DMS53 (cell line): ENCODE measurements around the gene UMOD.

Experiments
- DNase-seq: peaks from one replicate; lab custom pipeline; 2025; lab: John Stamatoyannopoulos, UW

The UMOD gene

GRCh38 chr16:20352615-20353014 is at the start of gene UMOD:
Gene UMOD, minus strand, starts transcription at chr16:20352715. Its CDS starts 1,978 bp downstream, at chr16:20350737.
- DNase-seq = no peak

- DNase-seq = no peak
These were observed 49.0 kb upstream of the UMOD start for GRCh38 chr16:20401475-20402016.

- DNase-seq = no peak
These were observed 48.6 kb upstream of the UMOD start for GRCh38 chr16:20401066-20401465.

GRCh38 chr16:20399185-20399584 is 46.7 kb upstream of the UMOD start:
- no peak for DNase-seq

- DNase-seq = no peak
These were observed 46.1 kb upstream of the UMOD start for GRCh38 chr16:20398603-20399002.

GRCh38 chr16:20397468-20398074 is 45.1 kb upstream of the UMOD start:
- no peak for DNase-seq

GRCh38 chr16:20396846-20397467 is 44.4 kb upstream of the UMOD start:
- no peak for DNase-seq

GRCh38 chr16:20395946-20396345 is 43.4 kb upstream of the UMOD start:
- no peak for DNase-seq

- no peak for DNase-seq
These were observed 41.5 kb upstream of the UMOD start for GRCh38 chr16:20393801-20394577.

- no peak for DNase-seq
These were observed 38.5 kb upstream of the UMOD start for GRCh38 chr16:20391045-20391444.

GRCh38 chr16:20388854-20389253 is 36.3 kb upstream of the UMOD start:
- no peak for DNase-seq

GRCh38 chr16:20387978-20388377 is 35.5 kb upstream of the UMOD start:
- DNase-seq = no peak

GRCh38 chr16:20385844-20386832 is 33.6 kb upstream of the UMOD start:
- DNase-seq = peak; percentile 62

- DNase-seq = peak; percentile 84
These were observed 30.9 kb upstream of the UMOD start for GRCh38 chr16:20383106-20384029.

- no peak for DNase-seq
These were observed 29.9 kb upstream of the UMOD start for GRCh38 chr16:20382202-20382948.

GRCh38 chr16:20380782-20381181 is 28.3 kb upstream of the UMOD start:
- DNase-seq = peak; percentile 47

- DNase-seq = peak; percentile 57
These were observed 24.7 kb upstream of the UMOD start for GRCh38 chr16:20377181-20377580.

GRCh38 chr16:20372701-20373100 is 20.2 kb upstream of the UMOD start:
- peak; percentile 5 for DNase-seq

- no peak for DNase-seq
These were observed 17.0 kb upstream of the UMOD start for GRCh38 chr16:20369452-20370054.
